ENCODE data around the gene PKHD1. TPM values are rescaled to one million over a fixed set of nuclear protein-coding genes. Genes with fewer than 3 reads are reported as not detected.
A peak's percentile ranks its signal among the peaks of the same experiment; 100 is the strongest.
"Not testable (repeated sequence)": the region's sequence is repeated elsewhere in the genome, so short reads cannot be mapped to it uniquely, and the experiment has no call there.

PKHD1 gene
- total RNA-seq, 1 donor from 2014 or later: 0.16 TPM

DNA sequence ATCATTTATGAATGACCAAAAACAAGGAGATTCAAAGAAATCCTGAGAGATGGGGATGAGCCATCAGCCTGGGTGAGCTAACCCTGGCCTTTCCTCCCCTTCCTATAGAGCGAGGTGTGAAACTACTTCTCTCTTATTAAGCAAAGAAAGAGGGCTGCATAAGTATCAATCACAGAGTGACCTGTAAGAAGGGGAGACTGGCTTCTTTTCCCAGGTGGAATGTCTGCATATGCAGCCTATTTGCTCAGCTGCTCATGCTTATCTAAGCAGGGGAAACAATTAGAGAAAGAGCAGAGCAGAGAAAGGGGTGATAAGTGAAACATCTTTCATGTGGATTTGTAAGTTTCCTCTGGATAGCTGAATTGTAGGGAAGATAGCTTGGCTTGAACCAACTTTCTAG, 160.0 kb downstream of the PKHD1 start:
- H3K4me3 Mint-ChIP-seq: no peak overlapping the region
- TF ChIP-seq, protein P1, sequence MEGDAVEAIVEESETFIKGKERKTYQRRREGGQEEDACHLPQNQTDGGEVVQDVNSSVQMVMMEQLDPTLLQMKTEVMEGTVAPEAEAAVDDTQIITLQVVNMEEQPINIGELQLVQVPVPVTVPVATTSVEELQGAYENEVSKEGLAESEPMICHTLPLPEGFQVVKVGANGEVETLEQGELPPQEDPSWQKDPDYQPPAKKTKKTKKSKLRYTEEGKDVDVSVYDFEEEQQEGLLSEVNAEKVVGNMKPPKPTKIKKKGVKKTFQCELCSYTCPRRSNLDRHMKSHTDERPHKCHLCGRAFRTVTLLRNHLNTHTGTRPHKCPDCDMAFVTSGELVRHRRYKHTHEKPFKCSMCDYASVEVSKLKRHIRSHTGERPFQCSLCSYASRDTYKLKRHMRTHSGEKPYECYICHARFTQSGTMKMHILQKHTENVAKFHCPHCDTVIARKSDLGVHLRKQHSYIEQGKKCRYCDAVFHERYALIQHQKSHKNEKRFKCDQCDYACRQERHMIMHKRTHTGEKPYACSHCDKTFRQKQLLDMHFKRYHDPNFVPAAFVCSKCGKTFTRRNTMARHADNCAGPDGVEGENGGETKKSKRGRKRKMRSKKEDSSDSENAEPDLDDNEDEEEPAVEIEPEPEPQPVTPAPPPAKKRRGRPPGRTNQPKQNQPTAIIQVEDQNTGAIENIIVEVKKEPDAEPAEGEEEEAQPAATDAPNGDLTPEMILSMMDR (conservative IDR thresholded peaks at IDR 0.05): no peak
- H3K36me3 Mint-ChIP-seq (ENCODE audit: low read depth): no peaks in the 10 kb centered on the region
- no peaks in the 10 kb centered on the region for H3K4me1 Mint-ChIP-seq
- H3K27ac Mint-ChIP-seq (ENCODE audit: unreplicated experiment): no peak overlapping the region
- no peaks in the 10 kb centered on the region for H3K27me3 Mint-ChIP-seq (ENCODE audit: low read depth)
- DNase-seq (ENCODE audit: low read depth, low spot score): no peak
- H3K9me3 Mint-ChIP-seq: peaks cover 2% of the 10 kb centered on the region

DNA sequence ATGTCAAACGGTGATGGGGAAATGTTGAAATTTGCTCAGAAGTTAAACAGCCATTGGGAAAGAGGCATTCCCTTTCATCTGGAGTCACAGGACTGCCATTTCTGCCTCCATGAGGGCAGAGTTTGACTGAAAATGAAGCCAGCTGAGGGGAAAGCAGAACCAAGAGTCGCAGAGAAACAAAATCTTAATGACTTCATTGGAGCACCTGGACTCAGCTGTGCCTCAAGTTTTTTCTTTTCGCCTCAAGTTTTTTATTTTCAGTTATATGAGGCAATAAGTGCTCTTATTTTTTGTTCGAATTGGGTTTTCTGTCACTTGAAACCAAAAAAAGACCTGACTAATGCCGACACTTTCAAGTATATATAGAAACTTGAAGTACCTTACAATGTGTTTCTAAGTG, 161.3 kb downstream of the PKHD1 start:
- Mint-ChIP-seq H3K9me3 (peaks cover 5% of the 10 kb centered on the region), H3K27me3 (ENCODE audit: low read depth) (no peaks in the 10 kb centered on the region), H3K4me1 (no peaks in the 10 kb centered on the region), H3K36me3 (ENCODE audit: low read depth) (no peaks in the 10 kb centered on the region), H3K27ac (ENCODE audit: unreplicated experiment) (no peak overlapping the region), H3K4me3 (no peak overlapping the region)
- no peak for DNase-seq (ENCODE audit: low read depth, low spot score)
- TF ChIP-seq, protein P1 (conservative IDR thresholded peaks at IDR 0.05): no peak

DNA sequence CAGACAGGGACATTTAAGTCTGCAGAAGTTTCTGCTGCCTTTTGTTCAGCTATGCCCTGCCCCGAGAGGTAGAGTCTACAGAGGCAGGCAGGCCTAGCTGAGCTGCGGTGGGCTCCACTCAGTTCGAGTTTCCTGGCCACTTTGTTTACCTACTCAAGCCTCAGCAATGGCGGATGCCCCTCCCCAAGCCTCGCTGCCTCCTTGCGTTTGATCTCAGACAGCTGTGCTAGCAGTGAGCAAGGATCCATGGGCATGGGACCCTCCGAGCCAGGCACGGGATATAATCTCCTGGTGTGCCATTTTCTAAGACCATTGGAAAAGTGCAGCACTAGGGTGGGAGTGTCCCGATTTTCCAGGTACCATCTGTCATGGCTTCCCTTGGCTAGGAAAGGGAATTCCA, 164.9 kb downstream of the PKHD1 start:
- H3K27ac Mint-ChIP-seq (ENCODE audit: unreplicated experiment); H3K4me3 Mint-ChIP-seq; H3K36me3 Mint-ChIP-seq (ENCODE audit: low read depth); DNase-seq (ENCODE audit: low read depth, low spot score); H3K4me1 Mint-ChIP-seq; H3K27me3 Mint-ChIP-seq (ENCODE audit: low read depth): not testable (repeated sequence)
- H3K9me3 Mint-ChIP-seq: peaks cover 17% of the 10 kb centered on the region

DNA sequence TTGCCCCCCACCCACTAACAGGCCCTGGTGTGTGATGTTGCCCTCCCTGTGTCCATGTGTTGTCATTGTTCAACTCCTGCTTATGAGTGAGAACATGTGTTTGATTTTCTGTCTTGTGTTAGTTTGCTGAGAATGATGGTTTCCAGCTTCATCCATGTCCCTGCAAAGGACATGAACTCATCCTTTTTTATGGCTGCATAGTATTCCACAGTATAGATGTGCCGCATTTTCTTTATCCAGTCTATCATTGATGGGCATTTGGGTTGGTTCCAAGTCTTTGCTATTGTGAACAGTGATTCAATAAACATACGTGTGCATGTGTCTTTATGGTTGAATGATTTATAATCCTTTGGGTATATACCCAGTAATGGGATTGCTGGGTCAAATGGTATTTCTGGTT, 169.1 kb downstream of the PKHD1 start:
- not testable (repeated sequence) for H3K27ac Mint-ChIP-seq (ENCODE audit: unreplicated experiment); H3K4me1 Mint-ChIP-seq; H3K27me3 Mint-ChIP-seq (ENCODE audit: low read depth)

DNA sequence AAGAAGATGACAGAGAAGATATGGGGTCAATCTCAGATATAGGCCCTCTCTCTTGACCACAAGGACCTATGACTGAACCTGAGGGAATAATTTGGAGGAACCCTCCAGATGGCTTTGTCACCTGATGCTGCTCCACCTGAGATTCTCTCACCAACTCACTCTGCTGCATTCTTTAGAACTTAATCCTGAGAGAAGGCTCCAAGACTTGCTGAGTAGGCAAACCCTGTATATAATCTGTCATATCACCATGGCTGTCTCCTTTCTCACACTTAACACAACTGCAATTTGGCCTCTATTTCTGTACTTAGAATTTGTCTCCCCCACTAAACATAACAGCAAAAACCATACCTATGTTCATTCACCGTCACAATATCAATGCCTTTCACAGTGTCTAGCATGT, 172.3 kb downstream of the PKHD1 start:
- DNase-seq (ENCODE audit: low read depth, low spot score): no peak
- H3K4me1 Mint-ChIP-seq: no peaks in the 10 kb centered on the region
- no peak overlapping the region for H3K4me3 Mint-ChIP-seq
- H3K9me3 Mint-ChIP-seq: peaks cover 20% of the 10 kb centered on the region
- H3K27ac Mint-ChIP-seq (ENCODE audit: unreplicated experiment): no peak overlapping the region
- peaks cover 3% of the 10 kb centered on the region for H3K36me3 Mint-ChIP-seq (ENCODE audit: low read depth)
- H3K27me3 Mint-ChIP-seq (ENCODE audit: low read depth): no peaks in the 10 kb centered on the region
- TF ChIP-seq, protein P1 (conservative IDR thresholded peaks at IDR 0.05): no peak

More for the DNA sequence above, 169.1 kb downstream of the PKHD1 start:
- H3K36me3 Mint-ChIP-seq (ENCODE audit: low read depth); DNase-seq (ENCODE audit: low read depth, low spot score); H3K4me3 Mint-ChIP-seq: not testable (repeated sequence)
- peaks cover 15% of the 10 kb centered on the region for H3K9me3 Mint-ChIP-seq

DNA sequence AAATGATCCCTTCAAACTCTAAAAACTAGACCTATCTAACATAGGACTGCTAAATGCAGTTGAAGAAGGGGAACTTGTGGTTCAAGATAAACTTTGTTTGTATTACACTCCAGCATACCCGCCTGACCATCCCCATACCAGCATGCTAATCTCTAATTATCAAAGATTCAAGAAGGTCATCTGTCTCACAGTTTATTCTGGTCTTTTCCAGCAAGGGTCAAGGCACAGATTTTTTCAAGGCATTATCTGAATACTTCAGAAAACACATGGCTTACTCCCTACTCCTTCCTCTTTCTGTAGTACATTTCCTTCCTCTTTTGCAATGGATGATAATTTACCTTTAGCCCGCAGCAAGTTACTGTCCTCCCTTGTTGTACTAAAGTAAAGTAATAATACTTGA, 174.1 kb downstream of the PKHD1 start:
- Mint-ChIP-seq H3K4me1 (no peaks in the 10 kb centered on the region), H3K27me3 (ENCODE audit: low read depth) (no peaks in the 10 kb centered on the region), H3K27ac (ENCODE audit: unreplicated experiment) (peak overlapping the region; percentile 39), H3K9me3 (peaks cover 8% of the 10 kb centered on the region), H3K36me3 (ENCODE audit: low read depth) (no peaks in the 10 kb centered on the region), H3K4me3 (no peak overlapping the region)
- TF ChIP-seq, protein P1 (conservative IDR thresholded peaks at IDR 0.05): no peak
- no peak for DNase-seq (ENCODE audit: low read depth, low spot score)

DNA sequence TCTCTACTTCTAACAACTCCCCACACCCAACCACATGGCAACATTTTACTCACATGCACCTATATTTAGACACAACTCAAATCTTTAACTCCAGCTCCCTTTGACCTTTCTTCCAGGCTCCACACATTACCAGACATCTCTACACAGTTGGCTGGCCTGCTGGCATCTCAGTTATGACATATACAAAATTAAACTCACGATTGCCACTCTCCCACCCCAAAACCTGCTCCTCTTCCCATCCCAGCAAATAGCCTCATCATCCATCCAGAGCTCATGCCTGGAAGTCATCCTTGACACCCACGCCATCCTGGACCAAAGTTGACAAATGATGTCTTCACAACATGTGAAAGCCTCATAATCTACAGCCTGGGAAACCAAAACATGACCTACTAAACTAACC, 176.6 kb downstream of the PKHD1 start:
- Mint-ChIP-seq H3K4me1 (no peaks in the 10 kb centered on the region), H3K4me3 (no peak overlapping the region), H3K36me3 (ENCODE audit: low read depth) (no peaks in the 10 kb centered on the region), H3K27ac (ENCODE audit: unreplicated experiment) (no peak overlapping the region), H3K27me3 (ENCODE audit: low read depth) (no peaks in the 10 kb centered on the region), H3K9me3 (peaks cover 7% of the 10 kb centered on the region)
- no peak for DNase-seq (ENCODE audit: low read depth, low spot score)
- TF ChIP-seq, protein P1 (conservative IDR thresholded peaks at IDR 0.05): no peak

All from neural crest cell (in vitro differentiated cells).